Natural killer cell treated with Interleukin-12 subunit alpha and Interleukin-12 subunit beta and Interleukin-15 and Interleukin-18, amount 100 ng/mL, for 72 hours (primary cell): ENCODE data around the gene PANK4. TPM values are rescaled to one million over a fixed set of nuclear protein-coding genes. Genes with fewer than 3 reads are reported as not detected.

Source experiments
- ATAC-seq, 2 donors: fragments of 150-1000 bp; cut with Tn5 transposase in 1 of 2; sonication (Bioruptor Pico), chemical (Tn5 transposase) in 1 of 2; 2 replicates each; pipeline ENCODE4 v1.10.0; 2021
- DNase-seq: peaks from one replicate; pipeline ENCODE4 v3.0.0; 2022; ENCODE audit warnings: low spot score
- H3K27ac Mint-ChIP-seq, 2 donors: 1 replicate in 1 of 2; 2 replicates in 1 of 2; pipeline ENCODE4 v1.8.0; 2022; ENCODE audit warnings: mixed read lengths in 2 of 2, mild to moderate bottlenecking in 1 of 2, moderate library complexity in 1 of 2
- H3K27me3 Mint-ChIP-seq, 2 donors: 1 replicate in 1 of 2; 2 replicates in 1 of 2; pipeline ENCODE4 v1.8.0; 2022; ENCODE audit warnings: mixed read lengths in 2 of 2
- H3K36me3 Mint-ChIP-seq: one replicate; pipeline ENCODE4 v1.8.0; 2022; ENCODE audit warnings: mixed read lengths
- H3K4me1 Mint-ChIP-seq, 2 donors: 1 replicate in 1 of 2; 2 replicates in 1 of 2; pipeline ENCODE4 v1.8.0; 2022; ENCODE audit warnings: low read depth in 2 of 2, mixed read lengths in 2 of 2, mild to moderate bottlenecking in 1 of 2
- H3K4me3 Mint-ChIP-seq: one replicate; pipeline ENCODE4 v1.8.0; 2022; ENCODE audit warnings: mixed read lengths
- H3K9me3 Mint-ChIP-seq: 2 replicates; pipeline ENCODE4 v1.8.0; 2022; ENCODE audit warnings: mixed read lengths
- total RNA-seq, 2 donors: library from RNA; stranded (reverse); gene quantifications; one replicate each; pipeline ENCODE4 v1.2.3, GENCODE V29; 2022

The PANK4 gene
- total RNA-seq, 2 donors from 2014 or later, result 37.7 to 70.5 TPM

DNA sequence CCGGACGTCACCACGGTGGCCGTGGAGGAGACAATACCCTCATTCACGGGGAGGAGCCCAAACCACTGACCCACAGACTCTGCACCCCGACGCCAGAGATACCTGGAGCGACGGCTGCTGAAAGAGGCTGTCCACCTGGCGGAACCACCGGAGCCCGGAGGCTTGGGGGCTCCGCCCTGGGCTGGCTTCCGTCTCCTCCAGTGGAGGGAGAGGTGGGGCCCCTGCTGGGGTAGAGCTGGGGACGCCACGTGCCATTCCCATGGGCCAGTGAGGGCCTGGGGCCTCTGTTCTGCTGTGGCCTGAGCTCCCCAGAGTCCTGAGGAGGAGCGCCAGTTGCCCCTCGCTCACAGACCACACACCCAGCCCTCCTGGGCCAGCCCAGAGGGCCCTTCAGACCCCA lies 36.8 kb upstream of the PANK4 start:
- H3K27ac Mint-ChIP-seq, result no peak overlapping the region
- DNase-seq, result no peak
- H3K9me3 Mint-ChIP-seq, result no peaks in the 10 kb centered on the region
- no peaks in the 10 kb centered on the region for H3K27me3 Mint-ChIP-seq
- H3K4me1 Mint-ChIP-seq, result peaks cover 0 to 8% of the 10 kb centered on the region in 2 donors
- no peaks in the 10 kb centered on the region for H3K36me3 Mint-ChIP-seq
- H3K4me3 Mint-ChIP-seq, result no peak overlapping the region
- ATAC-seq, result no peak

DNA sequence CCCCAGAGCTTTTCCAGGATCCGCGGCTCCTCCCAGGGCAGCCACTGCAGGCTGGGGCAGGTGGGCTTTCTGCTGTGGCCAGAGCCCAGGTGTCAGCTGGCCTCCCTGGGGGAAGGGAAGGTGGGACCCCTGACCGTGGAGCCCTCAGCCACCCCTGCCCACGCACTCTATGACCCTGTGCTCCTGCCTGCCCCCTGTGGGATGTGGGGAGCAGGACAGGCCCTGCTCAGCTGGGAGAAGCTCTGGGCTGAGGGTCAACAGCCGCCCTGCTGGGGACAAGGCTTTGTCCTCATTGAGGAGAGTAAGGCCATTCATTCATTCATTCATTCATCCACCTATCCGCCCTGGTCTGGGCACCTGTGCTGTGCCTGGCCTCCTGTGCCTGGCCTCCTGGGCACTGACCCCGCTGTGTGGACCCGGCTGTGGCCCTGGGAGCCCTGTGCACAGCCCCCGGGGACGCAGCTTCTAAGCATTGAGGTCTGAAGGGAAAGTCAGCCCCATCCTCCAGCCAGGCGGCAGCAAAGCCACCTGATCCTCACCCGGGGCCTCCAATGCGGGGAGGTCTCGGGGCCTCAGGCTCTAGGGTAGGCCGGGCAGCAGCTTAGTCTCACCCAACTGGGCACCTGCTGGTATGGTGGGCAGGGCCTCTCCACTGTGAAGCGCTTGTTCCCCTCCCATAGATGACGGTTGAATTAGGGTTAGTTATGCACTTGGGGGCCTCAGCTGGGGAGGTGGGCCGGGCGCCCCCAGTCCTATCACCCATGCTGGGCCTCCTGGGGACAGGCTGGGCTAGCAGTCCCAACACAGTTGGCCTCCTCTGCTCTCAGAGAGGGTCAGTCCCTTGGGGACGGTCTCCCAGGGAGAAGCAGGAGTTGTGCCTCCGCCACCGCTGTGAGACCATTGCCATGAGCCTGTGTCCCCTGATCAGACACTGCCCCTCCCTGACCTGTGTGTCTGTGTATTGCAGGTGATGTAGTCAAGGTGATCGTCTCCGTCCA lies 35.8 kb upstream of the PANK4 start:
- Mint-ChIP-seq H3K4me1 (peaks cover 0 to 11% of the 10 kb centered on the region in 2 donors), H3K9me3 (no peaks in the 10 kb centered on the region), H3K27me3 (no peaks in the 10 kb centered on the region), H3K36me3 (no peaks in the 10 kb centered on the region), H3K4me3 (no peak overlapping the region), H3K27ac (no peak overlapping the region)
- ATAC-seq, result no peak
- DNase-seq, result no peak

GRCh38 chr1:2561446-2561845 lies 35.0 kb upstream of the PANK4 start:
- Mint-ChIP-seq H3K27ac (peak overlapping the region; percentile 26 to 67), H3K4me1 (peaks cover 0 to 14% of the 10 kb centered on the region in 2 donors), H3K9me3 (no peaks in the 10 kb centered on the region), H3K36me3 (no peaks in the 10 kb centered on the region), H3K27me3 (no peaks in the 10 kb centered on the region), H3K4me3 (no peak overlapping the region)
- DNase-seq (no peak), ATAC-seq (no peak)

- Mint-ChIP-seq H3K4me3 (no peak overlapping the region), H3K36me3 (no peaks in the 10 kb centered on the region), H3K9me3 (no peaks in the 10 kb centered on the region), H3K27me3 (no peaks in the 10 kb centered on the region), H3K27ac (no peak overlapping the region), H3K4me1 (peaks cover 4 to 23% of the 10 kb centered on the region in 2 donors)
- DNase-seq (no peak), ATAC-seq (no peak)
Observed at GRCh38 chr1:2560299-2561073, 34.1 kb upstream of the PANK4 start.

DNA sequence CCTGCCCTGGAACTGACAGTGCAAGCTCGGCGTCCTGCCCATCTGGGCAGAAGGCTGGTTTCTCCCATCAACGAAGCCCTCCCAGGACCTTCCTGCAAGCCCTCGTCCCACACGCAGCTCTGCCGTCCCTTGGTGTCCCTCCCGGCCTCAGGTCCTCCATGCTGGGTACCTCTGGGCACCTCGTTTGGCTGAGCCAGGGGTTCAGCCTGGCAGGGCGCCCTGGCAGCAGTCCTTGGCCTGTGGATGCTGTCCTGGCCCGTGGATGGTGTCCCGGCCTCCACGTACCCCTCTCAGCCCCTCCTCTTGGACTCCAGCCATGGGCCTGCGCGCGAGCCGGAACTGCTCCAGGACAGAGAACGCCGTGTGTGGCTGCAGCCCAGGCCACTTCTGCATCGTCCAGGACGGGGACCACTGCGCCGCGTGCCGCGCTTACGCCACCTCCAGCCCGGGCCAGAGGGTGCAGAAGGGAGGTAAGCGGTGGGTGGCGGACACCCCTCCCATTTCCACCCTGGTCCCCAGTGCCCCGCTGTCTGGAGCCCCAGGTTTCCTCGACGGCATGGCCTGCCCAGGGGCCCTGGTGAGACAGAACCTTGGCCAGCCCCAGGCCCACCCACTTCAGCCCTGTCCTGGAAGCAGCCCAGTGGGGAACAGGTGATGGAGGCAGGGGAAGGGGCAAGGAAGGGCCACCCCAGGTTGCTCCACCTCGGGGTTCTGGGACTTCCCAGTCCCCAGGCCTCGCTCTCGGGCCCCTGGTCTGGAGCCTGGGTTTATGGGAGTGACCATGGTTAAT lies 33.3 kb upstream of the PANK4 start:
- H3K27ac Mint-ChIP-seq, result no peak overlapping the region
- H3K4me3 Mint-ChIP-seq, result no peak overlapping the region
- H3K27me3 Mint-ChIP-seq, result no peaks in the 10 kb centered on the region
- DNase-seq (no peak), ATAC-seq (no peak)
- H3K36me3 Mint-ChIP-seq, result no peaks in the 10 kb centered on the region
- H3K4me1 Mint-ChIP-seq, result peaks cover 8 to 25% of the 10 kb centered on the region in 2 donors
- H3K9me3 Mint-ChIP-seq, result no peaks in the 10 kb centered on the region

- H3K9me3 Mint-ChIP-seq, result no peaks in the 10 kb centered on the region
- peak overlapping the region; percentile 92 to 98 for H3K27ac Mint-ChIP-seq
- no peaks in the 10 kb centered on the region for H3K36me3 Mint-ChIP-seq
- DNase-seq (no peak), ATAC-seq (no peak)
- H3K4me3 Mint-ChIP-seq, result peak overlapping the region; percentile 48
- H3K4me1 Mint-ChIP-seq, result peaks cover 15 to 34% of the 10 kb centered on the region in 2 donors
- H3K27me3 Mint-ChIP-seq, result no peaks in the 10 kb centered on the region
Observed at GRCh38 chr1:2558861-2559260, 32.5 kb upstream of the PANK4 start.

GRCh38 chr1:2558420-2558819 lies 32.0 kb upstream of the PANK4 start:
- peak overlapping the region; percentile 92 to 98 for H3K27ac Mint-ChIP-seq
- no peaks in the 10 kb centered on the region for H3K36me3 Mint-ChIP-seq
- H3K4me3 Mint-ChIP-seq, result peak overlapping the region; percentile 48
- no peaks in the 10 kb centered on the region for H3K9me3 Mint-ChIP-seq
- DNase-seq (no peak), ATAC-seq (no peak)
- peaks cover 15 to 38% of the 10 kb centered on the region in 2 donors for H3K4me1 Mint-ChIP-seq
- no peaks in the 10 kb centered on the region for H3K27me3 Mint-ChIP-seq

- ATAC-seq (no peak), DNase-seq (no peak)
- no peaks in the 10 kb centered on the region for H3K36me3 Mint-ChIP-seq
- H3K27ac Mint-ChIP-seq, result peak overlapping the region; percentile 92 to 98
- H3K9me3 Mint-ChIP-seq, result no peaks in the 10 kb centered on the region
- no peaks in the 10 kb centered on the region for H3K27me3 Mint-ChIP-seq
- H3K4me1 Mint-ChIP-seq, result peaks cover 15 to 38% of the 10 kb centered on the region in 2 donors
- H3K4me3 Mint-ChIP-seq, result peak overlapping the region; percentile 94
Observed at GRCh38 chr1:2557482-2558400, 31.3 kb upstream of the PANK4 start.

DNA sequence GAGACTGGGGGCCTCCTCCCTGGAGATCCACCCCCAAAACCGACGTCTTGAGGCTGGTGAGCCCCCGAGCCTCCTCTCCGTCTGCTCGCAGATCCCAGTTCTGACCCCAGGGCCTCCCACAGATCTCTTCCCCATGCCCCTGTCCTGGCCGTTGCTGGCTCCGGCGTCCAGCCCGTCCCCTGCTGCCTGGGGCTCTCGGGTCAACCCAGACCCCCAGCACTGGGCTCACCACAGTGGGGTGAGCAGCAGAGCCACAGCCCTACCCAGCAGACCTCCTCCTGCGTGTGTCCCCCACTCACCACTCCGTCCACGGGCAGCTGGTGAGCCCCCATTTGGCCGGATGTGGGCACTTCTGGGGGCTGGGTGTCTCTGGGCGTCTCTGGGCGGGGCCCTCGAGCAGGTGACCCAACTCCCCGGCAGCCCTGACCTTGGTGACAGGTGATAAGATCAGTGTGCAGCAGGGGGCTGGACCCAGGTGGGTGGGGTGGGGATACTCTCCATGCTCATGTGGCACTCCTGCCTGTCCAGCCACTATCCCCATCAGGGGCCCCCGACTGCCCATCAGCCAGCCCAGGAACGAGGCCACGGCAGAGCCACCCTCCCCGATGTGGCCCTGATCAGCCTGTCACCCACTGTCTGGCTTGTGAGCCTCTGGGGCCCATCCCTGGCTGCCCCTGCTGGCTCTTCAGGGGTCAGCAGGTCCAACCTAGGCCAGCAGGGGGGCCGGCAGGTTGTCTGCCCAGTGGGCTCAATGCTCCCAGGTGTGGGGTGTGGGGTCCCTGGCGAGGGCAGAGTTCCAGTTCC lies 30.5 kb upstream of the PANK4 start:
- Mint-ChIP-seq H3K36me3 (no peaks in the 10 kb centered on the region), H3K27me3 (no peaks in the 10 kb centered on the region), H3K27ac (peak overlapping the region; percentile 92 to 98), H3K9me3 (no peaks in the 10 kb centered on the region), H3K4me1 (peaks cover 15 to 38% of the 10 kb centered on the region in 2 donors), H3K4me3 (peak overlapping the region; percentile 94)
- no peak for DNase-seq
- peak; percentile 50 to 56 for ATAC-seq

GRCh38 chr1:2556277-2556677 lies 29.9 kb upstream of the PANK4 start, which contains the start of gene TNFRSF14:
Gene TNFRSF14, plus strand, starts transcription at chr1:2556371. Its CDS starts 294 bp downstream, at chr1:2556665.
- Mint-ChIP-seq H3K4me3 (peak within 1 kb of the TSS; percentile 94), H3K27ac (peak within 1 kb of the TSS; percentile 92 to 98)

DNA sequence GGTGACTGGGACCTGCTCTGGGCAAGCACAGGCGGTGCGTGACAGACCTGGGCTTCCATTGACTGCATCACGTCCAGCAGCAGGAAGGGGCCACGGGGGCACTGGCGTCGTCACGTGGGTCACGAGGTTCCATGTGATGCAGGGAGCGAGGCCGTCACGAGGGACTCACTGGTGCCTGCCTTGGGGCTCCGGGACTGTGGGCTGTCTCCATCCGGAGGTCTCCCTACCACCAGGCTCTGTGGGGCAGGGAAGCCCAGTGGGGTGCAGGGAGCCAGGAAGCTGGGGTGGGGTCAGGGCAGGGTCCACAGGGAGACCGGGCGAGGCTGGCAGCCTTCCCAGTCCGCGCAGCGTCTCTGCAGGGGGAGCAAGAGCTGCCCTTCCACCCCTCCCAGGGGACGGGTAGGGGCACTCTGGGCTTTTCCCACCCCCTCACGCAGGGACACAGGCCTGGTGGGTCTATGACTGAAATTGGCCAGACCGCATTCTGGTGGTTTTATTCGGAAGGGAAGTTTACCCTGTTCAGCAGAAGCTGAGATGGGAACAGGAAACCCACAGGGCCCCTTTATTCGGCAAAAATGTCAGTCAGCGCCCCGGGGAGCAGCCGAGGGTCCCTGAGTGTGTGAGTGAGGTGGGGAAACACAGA lies 29.4 kb upstream of the PANK4 start:
- Mint-ChIP-seq H3K4me3 (peak overlapping the region; percentile 94), H3K4me1 (peaks cover 15 to 36% of the 10 kb centered on the region in 2 donors), H3K27me3 (no peaks in the 10 kb centered on the region), H3K27ac (peak overlapping the region; percentile 92 to 98), H3K36me3 (no peaks in the 10 kb centered on the region), H3K9me3 (no peaks in the 10 kb centered on the region)
- DNase-seq (peak; percentile 89), ATAC-seq (peak; percentile 78 to 82)

More at GRCh38 chr1:2556277-2556677, 29.9 kb upstream of the PANK4 start, which contains the start of gene TNFRSF14:
- no peaks in the 10 kb centered on the region for H3K27me3 Mint-ChIP-seq
- no peaks in the 10 kb centered on the region for H3K9me3 Mint-ChIP-seq
- peak; percentile 81 to 87 for ATAC-seq
- peak; percentile 87 for DNase-seq
- no peaks in the 10 kb centered on the region for H3K36me3 Mint-ChIP-seq
- peaks cover 15 to 36% of the 10 kb centered on the region in 2 donors for H3K4me1 Mint-ChIP-seq
